ENCODE data around the gene VIT.

DNA sequence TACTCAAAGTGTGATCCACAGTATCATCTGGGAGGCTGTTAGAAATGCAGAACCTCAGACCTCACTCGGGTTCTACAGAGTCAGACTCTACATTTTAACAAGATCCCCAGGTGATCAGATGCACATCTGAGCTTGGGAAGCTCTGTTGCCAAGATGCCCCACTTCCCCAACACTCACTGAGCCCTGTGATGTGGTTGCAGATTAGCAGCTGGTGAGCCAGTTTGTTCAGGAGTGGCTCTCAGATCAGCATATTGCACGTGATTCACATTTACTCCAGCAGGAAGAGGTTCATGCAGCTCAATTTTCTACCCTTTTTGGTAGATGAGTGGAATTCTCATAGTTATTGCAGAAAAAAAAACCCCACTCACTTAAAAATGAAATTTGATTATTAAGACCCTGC is 96.4 kb downstream of the VIT start:
- TF ChIP-seq POLR2A (IDR thresholded peaks at IDR 0.05) = no peak
- TF ChIP-seq CTCF (IDR thresholded peaks at IDR 0.05) = no peak
